Liver (tissue), 2 donors: ENCODE data around the gene PAK4.

Experiments
- FOXA1 ChIP-seq: IDR thresholded peaks from 2 replicates; pipeline ENCODE4 v1.6.1; 2016; ENCODE audit warnings: antibody characterized with exemption
- TF ChIP-seq, protein P1 (sequence below): fragments of 150-350 bp; IDR thresholded peaks from 2 replicates; pipeline ENCODE4 v1.5.1; 2017; ENCODE audit warnings: improper control_type of control experiment, low read depth, low read length; ENCODE audit not compliant: missing input control
- donor health status: healthy.

DNA sequence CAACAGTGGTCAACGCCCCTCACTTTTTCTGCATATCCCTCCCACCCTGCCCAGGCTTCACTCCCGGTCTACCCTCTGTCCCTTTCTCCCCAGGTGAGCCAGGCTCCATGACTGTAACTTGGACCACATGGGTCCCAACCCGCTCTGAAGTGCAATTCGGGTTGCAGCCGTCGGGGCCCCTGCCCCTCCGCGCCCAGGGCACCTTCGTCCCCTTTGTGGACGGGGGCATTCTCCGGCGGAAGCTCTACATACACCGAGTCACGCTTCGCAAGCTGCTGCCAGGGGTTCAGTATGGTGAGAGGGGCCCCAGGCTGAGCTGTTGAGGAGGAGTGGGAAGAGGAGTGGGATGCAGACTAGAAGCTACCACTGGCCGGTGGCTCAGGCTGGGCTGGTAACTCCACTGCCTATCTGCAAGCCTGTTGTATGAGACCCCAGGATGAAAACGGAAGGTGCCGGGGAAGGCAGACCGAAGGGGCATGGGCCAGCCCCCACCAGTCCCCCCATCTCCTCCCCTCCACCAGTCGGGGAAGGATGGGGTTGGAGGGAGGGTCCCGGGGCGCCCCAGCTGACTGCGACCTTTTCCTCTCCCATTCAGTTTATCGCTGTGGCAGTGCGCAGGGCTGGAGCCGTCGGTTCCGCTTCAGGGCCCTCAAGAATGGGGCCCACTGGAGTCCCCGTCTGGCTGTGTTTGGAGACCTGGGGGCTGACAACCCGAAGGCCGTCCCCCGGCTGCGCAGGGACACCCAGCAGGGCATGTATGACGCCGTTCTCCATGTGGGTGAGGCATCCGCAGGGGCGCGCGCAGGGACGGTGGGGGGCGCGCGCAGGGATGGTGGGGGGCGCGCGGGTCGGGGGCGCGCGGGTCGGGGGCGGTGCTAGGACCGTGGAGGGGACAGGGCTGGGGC, 27.0 kb upstream of the PAK4 start:
- TF ChIP-seq, protein P1, sequence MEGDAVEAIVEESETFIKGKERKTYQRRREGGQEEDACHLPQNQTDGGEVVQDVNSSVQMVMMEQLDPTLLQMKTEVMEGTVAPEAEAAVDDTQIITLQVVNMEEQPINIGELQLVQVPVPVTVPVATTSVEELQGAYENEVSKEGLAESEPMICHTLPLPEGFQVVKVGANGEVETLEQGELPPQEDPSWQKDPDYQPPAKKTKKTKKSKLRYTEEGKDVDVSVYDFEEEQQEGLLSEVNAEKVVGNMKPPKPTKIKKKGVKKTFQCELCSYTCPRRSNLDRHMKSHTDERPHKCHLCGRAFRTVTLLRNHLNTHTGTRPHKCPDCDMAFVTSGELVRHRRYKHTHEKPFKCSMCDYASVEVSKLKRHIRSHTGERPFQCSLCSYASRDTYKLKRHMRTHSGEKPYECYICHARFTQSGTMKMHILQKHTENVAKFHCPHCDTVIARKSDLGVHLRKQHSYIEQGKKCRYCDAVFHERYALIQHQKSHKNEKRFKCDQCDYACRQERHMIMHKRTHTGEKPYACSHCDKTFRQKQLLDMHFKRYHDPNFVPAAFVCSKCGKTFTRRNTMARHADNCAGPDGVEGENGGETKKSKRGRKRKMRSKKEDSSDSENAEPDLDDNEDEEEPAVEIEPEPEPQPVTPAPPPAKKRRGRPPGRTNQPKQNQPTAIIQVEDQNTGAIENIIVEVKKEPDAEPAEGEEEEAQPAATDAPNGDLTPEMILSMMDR: no peak
- no peak for TF ChIP-seq FOXA1
